ENCODE data around the gene MOV10.

Gene MOV10

DNA sequence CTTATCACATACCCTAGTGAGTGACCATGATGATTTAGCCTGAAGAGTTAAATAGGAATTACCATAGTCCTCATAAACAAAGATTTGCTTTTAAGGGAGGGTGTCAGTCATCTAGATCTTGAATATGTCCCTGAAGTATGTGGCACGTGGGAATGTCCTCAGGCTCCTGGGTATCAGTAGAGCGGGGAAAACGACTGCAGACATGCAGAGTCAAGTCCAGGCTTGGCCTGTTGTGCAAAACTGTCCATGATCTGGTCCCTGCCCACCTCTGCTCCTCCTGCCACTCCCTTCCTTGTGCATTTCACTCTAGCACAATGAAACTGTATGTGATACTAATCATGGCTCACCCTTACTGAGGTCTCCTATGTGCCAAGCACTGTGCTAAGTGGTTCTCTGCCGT is 12.9 kb downstream of the MOV10 start:
- Mint-ChIP-seq H3K36me3 (ENCODE audit: low read depth) (peaks cover 41% of the 10 kb centered on the region), H3K9me3 (no peaks in the 10 kb centered on the region), H3K4me3 (no peak overlapping the region), H3K27me3 (ENCODE audit: low read depth, poor library complexity) (no peaks in the 10 kb centered on the region), H3K27ac (no peak overlapping the region), H3K4me1 (peaks cover 31% of the 10 kb centered on the region)
- TF ChIP-seq, protein P1, sequence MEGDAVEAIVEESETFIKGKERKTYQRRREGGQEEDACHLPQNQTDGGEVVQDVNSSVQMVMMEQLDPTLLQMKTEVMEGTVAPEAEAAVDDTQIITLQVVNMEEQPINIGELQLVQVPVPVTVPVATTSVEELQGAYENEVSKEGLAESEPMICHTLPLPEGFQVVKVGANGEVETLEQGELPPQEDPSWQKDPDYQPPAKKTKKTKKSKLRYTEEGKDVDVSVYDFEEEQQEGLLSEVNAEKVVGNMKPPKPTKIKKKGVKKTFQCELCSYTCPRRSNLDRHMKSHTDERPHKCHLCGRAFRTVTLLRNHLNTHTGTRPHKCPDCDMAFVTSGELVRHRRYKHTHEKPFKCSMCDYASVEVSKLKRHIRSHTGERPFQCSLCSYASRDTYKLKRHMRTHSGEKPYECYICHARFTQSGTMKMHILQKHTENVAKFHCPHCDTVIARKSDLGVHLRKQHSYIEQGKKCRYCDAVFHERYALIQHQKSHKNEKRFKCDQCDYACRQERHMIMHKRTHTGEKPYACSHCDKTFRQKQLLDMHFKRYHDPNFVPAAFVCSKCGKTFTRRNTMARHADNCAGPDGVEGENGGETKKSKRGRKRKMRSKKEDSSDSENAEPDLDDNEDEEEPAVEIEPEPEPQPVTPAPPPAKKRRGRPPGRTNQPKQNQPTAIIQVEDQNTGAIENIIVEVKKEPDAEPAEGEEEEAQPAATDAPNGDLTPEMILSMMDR (IDR thresholded peaks at IDR 0.05): no peak
- no peak for DNase-seq

DNA sequence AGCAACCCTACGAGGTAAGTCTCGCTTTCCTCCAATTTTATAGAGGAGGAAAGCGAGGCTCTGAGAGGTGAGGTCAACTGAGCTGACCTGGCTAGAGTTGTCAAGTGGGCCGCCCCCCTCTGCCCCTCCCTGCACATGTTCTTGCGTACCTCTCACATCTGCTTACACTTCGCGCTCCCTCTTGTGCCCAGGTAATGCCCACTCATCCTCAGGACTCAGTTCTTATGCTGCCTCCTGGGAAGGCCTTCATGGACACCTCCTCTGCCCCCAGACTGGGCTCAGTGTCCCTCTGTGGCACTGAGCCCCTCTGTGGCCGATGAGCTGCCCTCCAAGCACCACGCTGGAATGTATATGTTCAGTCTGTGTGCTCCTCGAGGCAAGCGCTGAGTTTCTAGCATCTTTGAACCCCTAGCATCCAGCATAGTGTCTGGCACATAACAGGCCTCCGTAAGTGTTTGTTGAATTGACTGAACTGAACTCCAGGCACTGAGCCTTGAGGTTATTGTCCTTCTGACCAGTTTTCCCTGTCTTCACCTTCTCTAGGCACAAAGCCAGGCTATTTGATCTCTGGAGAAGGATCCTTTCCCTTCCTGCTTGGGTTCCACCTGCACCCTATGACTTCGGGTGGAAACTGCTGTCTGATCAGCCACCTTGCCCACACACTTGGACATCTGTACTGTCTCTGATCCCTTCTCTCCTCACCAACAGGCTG is 13.5 kb downstream of the MOV10 start:
- H3K4me1 Mint-ChIP-seq: peaks cover 31% of the 10 kb centered on the region

DNA sequence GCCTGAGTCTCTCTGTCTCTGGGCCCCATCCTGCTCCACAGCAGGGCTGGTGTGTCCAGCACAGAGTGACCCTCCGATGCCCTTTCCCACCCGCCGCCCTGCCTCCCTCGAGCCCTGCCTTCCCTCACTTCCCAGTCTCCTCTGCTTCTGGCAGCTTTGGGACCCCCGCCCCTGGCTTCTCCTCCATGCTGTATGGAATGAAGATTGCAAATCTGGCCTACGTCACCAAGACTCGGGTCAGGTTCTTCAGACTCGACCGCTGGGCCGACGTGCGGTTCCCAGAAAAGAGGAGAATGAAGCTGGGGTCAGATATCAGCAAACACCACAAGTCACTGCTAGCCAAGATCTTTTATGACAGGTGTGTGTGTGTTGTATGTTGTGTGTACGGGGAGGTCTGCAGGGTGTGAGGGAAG is 14.3 kb downstream of the MOV10 start:
- TF ChIP-seq, protein P1 (IDR thresholded peaks at IDR 0.05): no peak
- Mint-ChIP-seq H3K27me3 (ENCODE audit: low read depth, poor library complexity) (no peaks in the 10 kb centered on the region), H3K27ac (peak overlapping the region; percentile 97), H3K4me1 (peaks cover 31% of the 10 kb centered on the region), H3K36me3 (ENCODE audit: low read depth) (peaks cover 38% of the 10 kb centered on the region), H3K4me3 (peak overlapping the region; percentile 54), H3K9me3 (no peaks in the 10 kb centered on the region)
- no peak for DNase-seq

More for the DNA sequence above, 13.5 kb downstream of the MOV10 start:
- no peaks in the 10 kb centered on the region for H3K9me3 Mint-ChIP-seq
- peak overlapping the region; percentile 97 for H3K27ac Mint-ChIP-seq
- TF ChIP-seq, protein P1 (IDR thresholded peaks at IDR 0.05): no peak
- peak overlapping the region; percentile 54 for H3K4me3 Mint-ChIP-seq
- H3K27me3 Mint-ChIP-seq (ENCODE audit: low read depth, poor library complexity): no peaks in the 10 kb centered on the region
- no peak for DNase-seq
- H3K36me3 Mint-ChIP-seq (ENCODE audit: low read depth): peaks cover 41% of the 10 kb centered on the region

DNA sequence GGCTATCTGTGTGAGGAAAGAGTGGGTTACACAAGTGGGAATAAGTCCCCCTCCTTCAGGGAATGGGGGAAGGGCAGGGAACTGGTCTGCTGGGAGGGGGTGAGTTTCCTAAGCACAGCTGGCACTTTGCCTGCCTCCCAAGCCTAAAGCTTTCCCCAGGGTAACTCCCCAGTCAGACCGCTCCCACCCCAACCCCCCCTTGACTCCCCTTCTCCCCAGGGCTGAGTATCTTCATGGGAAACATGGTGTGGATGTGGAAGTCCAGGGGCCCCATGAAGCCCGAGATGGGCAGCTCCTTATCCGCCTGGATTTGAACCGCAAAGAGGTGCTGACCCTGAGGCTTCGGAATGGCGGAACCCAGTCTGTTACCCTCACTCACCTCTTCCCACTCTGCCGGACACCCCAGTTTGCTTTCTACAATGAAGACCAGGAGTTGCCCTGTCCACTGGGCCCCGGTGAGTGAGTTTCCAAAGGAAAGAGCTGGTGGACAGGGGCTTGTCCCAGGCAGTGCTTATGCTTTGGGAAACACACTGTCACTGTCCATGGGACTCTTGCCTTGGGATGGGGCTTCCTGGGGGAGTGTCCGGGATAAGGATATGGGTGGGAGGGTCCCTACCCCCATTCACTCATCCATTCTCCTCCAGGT is 14.9 kb downstream of the MOV10 start:
- DNase-seq: no peak
- TF ChIP-seq, protein P1 (IDR thresholded peaks at IDR 0.05): no peak
- Mint-ChIP-seq H3K36me3 (ENCODE audit: low read depth) (peaks cover 38% of the 10 kb centered on the region), H3K27me3 (ENCODE audit: low read depth, poor library complexity) (no peaks in the 10 kb centered on the region), H3K4me1 (peaks cover 31% of the 10 kb centered on the region), H3K4me3 (no peak overlapping the region), H3K9me3 (no peaks in the 10 kb centered on the region), H3K27ac (peak overlapping the region; percentile 97)

DNA sequence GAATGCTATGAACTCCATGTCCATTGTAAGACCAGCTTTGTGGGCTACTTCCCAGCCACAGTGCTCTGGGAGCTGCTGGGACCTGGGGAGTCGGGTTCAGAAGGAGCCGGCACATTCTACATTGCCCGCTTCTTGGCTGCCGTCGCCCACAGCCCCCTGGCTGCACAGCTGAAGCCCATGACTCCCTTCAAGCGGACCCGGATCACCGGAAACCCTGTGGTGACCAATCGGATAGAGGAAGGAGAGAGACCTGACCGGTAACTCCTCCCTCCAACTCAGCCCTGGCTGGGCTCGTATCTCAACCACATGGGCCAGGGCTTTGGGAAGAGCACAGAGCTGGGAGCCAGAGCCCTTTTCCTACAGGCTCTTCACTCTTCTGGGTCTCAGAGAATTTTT is 15.4 kb downstream of the MOV10 start:
- peaks cover 39% of the 10 kb centered on the region for H3K36me3 Mint-ChIP-seq (ENCODE audit: low read depth)
- no peaks in the 10 kb centered on the region for H3K27me3 Mint-ChIP-seq (ENCODE audit: low read depth, poor library complexity)
- H3K4me3 Mint-ChIP-seq: no peak overlapping the region
- H3K4me1 Mint-ChIP-seq: peaks cover 31% of the 10 kb centered on the region
- no peaks in the 10 kb centered on the region for H3K9me3 Mint-ChIP-seq
- DNase-seq: no peak
- no peak overlapping the region for H3K27ac Mint-ChIP-seq
- TF ChIP-seq, protein P1 (IDR thresholded peaks at IDR 0.05): no peak

Measured in nephron progenitor cell (in vitro differentiated cells).